Astrocyte (in vitro differentiated cells and primary cell): Measurements from ENCODE around the gene PSME4. TPM values are rescaled to one million over a fixed set of nuclear protein-coding genes. Genes with fewer than 3 reads are reported as not detected.
"Not testable (repeated sequence)": the region's sequence is repeated elsewhere in the genome, so short reads cannot be mapped to it uniquely, and the experiment has no call there.

ENCODE experiments used
- DNase-seq: peaks from one replicate; pipeline ENCODE4 v3.0.0-alpha.2; 2010; ENCODE audit warnings: low read depth
- FAIRE-seq: peaks from 2 replicates; lab custom pipeline; 2011; peaks lifted over from hg19 to GRCh38; lab: Jason Lieb, UNC
- H2AFZ ChIP-seq: 2 replicates; pipeline ENCODE4 v1.6.0; 2012; ENCODE audit warnings: low read depth, low read length, inconsistent platforms
- H3K27ac ChIP-seq: 2 replicates; pipeline ENCODE4 v1.5.1; 2011; ENCODE audit warnings: low read depth, low read length, inconsistent platforms
- H3K27me3 ChIP-seq: 2 replicates; pipeline ENCODE4 v1.6.0; 2011; ENCODE audit warnings: low read length, inconsistent platforms; ENCODE audit not compliant: insufficient read depth
- H3K36me3 ChIP-seq: 2 replicates; pipeline ENCODE4 v1.5.1; 2011; ENCODE audit warnings: low read length, inconsistent platforms; ENCODE audit not compliant: insufficient read depth
- H3K4me1 ChIP-seq: 2 replicates; pipeline ENCODE4 v1.5.1; 2011; ENCODE audit warnings: low read length, inconsistent platforms; ENCODE audit not compliant: insufficient read depth
- H3K4me2 ChIP-seq: 2 replicates; pipeline ENCODE4 v1.6.0; 2012; ENCODE audit warnings: low read length, inconsistent platforms
- H3K4me3 ChIP-seq: 2 replicates; pipeline ENCODE4 v1.5.1; 2011; ENCODE audit warnings: low read depth, mild to moderate bottlenecking, low read length, inconsistent platforms; ENCODE audit not compliant: insufficient read depth
- H3K79me2 ChIP-seq: 2 replicates; pipeline ENCODE4 v1.6.0; 2012; ENCODE audit warnings: mild to moderate bottlenecking, low read length, inconsistent platforms; ENCODE audit not compliant: insufficient read depth
- H3K9ac ChIP-seq: 2 replicates; pipeline ENCODE4 v1.6.0; 2012; ENCODE audit warnings: mild to moderate bottlenecking, low read length, inconsistent platforms
- H3K9me3 ChIP-seq: 2 replicates; pipeline ENCODE4 v1.5.1; 2012; ENCODE audit warnings: low read depth, mild to moderate bottlenecking, low read length, inconsistent platforms; ENCODE audit not compliant: insufficient read depth
- H4K20me1 ChIP-seq: 2 replicates; pipeline ENCODE4 v1.6.0; 2012; ENCODE audit warnings: low read length, inconsistent platforms; ENCODE audit not compliant: insufficient read depth
- H3K27ac Mint-ChIP-seq: one replicate; pipeline ENCODE4 v1.8.0; 2021; ENCODE audit warnings: mild to moderate bottlenecking, mixed read lengths; ENCODE audit not compliant: unreplicated experiment
- H3K27me3 Mint-ChIP-seq: one replicate; pipeline ENCODE4 v1.8.0; 2021; ENCODE audit warnings: low read depth, mixed read lengths; ENCODE audit not compliant: unreplicated experiment
- H3K36me3 Mint-ChIP-seq: one replicate; pipeline ENCODE4 v1.8.0; 2021; ENCODE audit warnings: low read depth, mixed read lengths; ENCODE audit not compliant: unreplicated experiment
- H3K4me1 Mint-ChIP-seq: one replicate; pipeline ENCODE4 v1.8.0; 2021; ENCODE audit warnings: low read depth, mixed read lengths; ENCODE audit not compliant: unreplicated experiment
- H3K4me3 Mint-ChIP-seq: one replicate; pipeline ENCODE4 v1.8.0; 2021; ENCODE audit warnings: mild to moderate bottlenecking, moderate library complexity, mixed read lengths; ENCODE audit not compliant: unreplicated experiment
- H3K9me3 Mint-ChIP-seq: one replicate; pipeline ENCODE4 v1.8.0; 2021; ENCODE audit warnings: mild to moderate bottlenecking, mixed read lengths; ENCODE audit not compliant: unreplicated experiment
- CTCF ChIP-seq: IDR thresholded peaks from 2 replicates; pipeline ENCODE4 v1.5.1; 2011; ENCODE audit warnings: low read depth, mild to moderate bottlenecking, inconsistent platforms, low read length, moderate library complexity; ENCODE audit not compliant: insufficient read depth
- EZH2 ChIP-seq: IDR thresholded peaks from 2 replicates; pipeline ENCODE4 v1.6.1; 2012; ENCODE audit warnings: mild to moderate bottlenecking, low read length, inconsistent platforms; ENCODE audit not compliant: insufficient read depth
- total RNA-seq: library from RNA; stranded (reverse); gene quantifications from 2 replicates; pipeline ENCODE4 v1.2.1, GENCODE V29; 2021

PSME4 gene
- total RNA-seq, 1 donor from 2014 or later, result 110 TPM

- H3K4me1 Mint-ChIP-seq, result peaks cover 41% of the 10 kb centered on the region
- no peaks in the 10 kb centered on the region for H3K36me3 ChIP-seq
- peak overlapping the region; percentile 21 for H3K4me2 ChIP-seq
- peaks cover 2% of the 10 kb centered on the region for H3K36me3 Mint-ChIP-seq
- no peak for TF ChIP-seq CTCF
- TF ChIP-seq EZH2, result no peak
- no peaks in the 10 kb centered on the region for H3K27me3 Mint-ChIP-seq
- peaks cover 83% of the 10 kb centered on the region for H4K20me1 ChIP-seq
- H3K4me1 ChIP-seq, result peaks cover 13% of the 10 kb centered on the region
- H3K27ac ChIP-seq, result no peak overlapping the region
- no peak overlapping the region for H3K4me3 Mint-ChIP-seq
- H3K4me3 ChIP-seq, result no peak overlapping the region
- no peaks in the 10 kb centered on the region for H3K9me3 Mint-ChIP-seq
- H3K9ac ChIP-seq, result no peak overlapping the region
- H3K27me3 ChIP-seq, result no peaks in the 10 kb centered on the region
- H3K79me2 ChIP-seq, result peaks cover 100% of the 10 kb centered on the region
- no peak for FAIRE-seq
- H3K9me3 ChIP-seq, result no peaks in the 10 kb centered on the region
- peak overlapping the region; percentile 43 for H3K27ac Mint-ChIP-seq
- no peak for DNase-seq
- H2AFZ ChIP-seq, result no peak overlapping the region
Observed at GRCh38 chr2:53964987-53965687, 5.7 kb downstream of the PSME4 start.

GRCh38 chr2:53964257-53964952, 6.4 kb downstream of the PSME4 start:
- no peak overlapping the region for H3K9ac ChIP-seq
- no peaks in the 10 kb centered on the region for H3K9me3 ChIP-seq
- H3K4me2 ChIP-seq, result no peak overlapping the region
- peaks cover 13% of the 10 kb centered on the region for H3K4me1 ChIP-seq
- Mint-ChIP-seq H3K4me3 (peak overlapping the region; percentile 61), H3K9me3 (no peaks in the 10 kb centered on the region), H3K27ac (no peak overlapping the region), H3K4me1 (peaks cover 41% of the 10 kb centered on the region), H3K27me3 (no peaks in the 10 kb centered on the region), H3K36me3 (peaks cover 2% of the 10 kb centered on the region)
- FAIRE-seq, result no peak
- no peaks in the 10 kb centered on the region for H3K27me3 ChIP-seq
- DNase-seq, result no peak
- TF ChIP-seq CTCF (no peak), EZH2 (no peak)
- peaks cover 100% of the 10 kb centered on the region for H3K79me2 ChIP-seq
- H3K27ac ChIP-seq, result no peak overlapping the region
- H2AFZ ChIP-seq, result no peak overlapping the region
- no peaks in the 10 kb centered on the region for H3K36me3 ChIP-seq
- no peak overlapping the region for H3K4me3 ChIP-seq
- H4K20me1 ChIP-seq, result peaks cover 83% of the 10 kb centered on the region

- not testable (repeated sequence) for H3K9me3 ChIP-seq, DNase-seq, H3K27ac ChIP-seq, H2AFZ ChIP-seq, H3K36me3 ChIP-seq, H3K4me3 ChIP-seq, H3K27me3 ChIP-seq, H3K27me3 Mint-ChIP-seq, H3K9ac ChIP-seq, FAIRE-seq, H3K36me3 Mint-ChIP-seq, H3K9me3 Mint-ChIP-seq, H3K4me1 ChIP-seq
- H3K4me3 Mint-ChIP-seq, result peak overlapping the region; percentile 43
- H3K4me2 ChIP-seq, result peak overlapping the region; percentile 39
- peak overlapping the region; percentile 90 for H3K27ac Mint-ChIP-seq
- peaks cover 82% of the 10 kb centered on the region for H4K20me1 ChIP-seq
- peaks cover 43% of the 10 kb centered on the region for H3K4me1 Mint-ChIP-seq
- peaks cover 100% of the 10 kb centered on the region for H3K79me2 ChIP-seq
Observed at GRCh38 chr2:53961478-53962216, 9.1 kb downstream of the PSME4 start.
